ENCODE measurements around the gene MAS1L.
"Not testable (repeated sequence)": the region's sequence is repeated elsewhere in the genome, so short reads cannot be mapped to it uniquely, and the experiment has no call there.

MAS1L gene

DNA sequence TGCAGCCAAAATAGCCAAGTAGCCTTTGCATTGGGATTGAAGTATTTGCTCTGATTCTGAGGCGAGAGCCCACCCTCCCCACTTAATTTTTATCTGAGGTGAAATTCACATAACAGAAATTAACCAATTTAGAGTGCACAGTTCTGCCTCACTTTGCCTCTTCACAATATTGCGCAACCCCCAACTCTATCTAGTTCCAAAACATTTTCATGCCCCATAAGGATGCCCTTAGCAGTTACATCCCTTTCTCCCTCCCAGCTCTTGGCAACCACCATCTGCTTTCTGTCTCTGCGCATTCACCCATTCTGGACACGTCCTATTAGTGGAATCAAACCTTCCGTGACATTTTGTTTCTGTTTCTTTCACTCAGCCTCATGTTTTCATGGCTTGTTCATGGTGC is 9.0 kb downstream of the MAS1L start:
- DNase-seq = no peak

DNA sequence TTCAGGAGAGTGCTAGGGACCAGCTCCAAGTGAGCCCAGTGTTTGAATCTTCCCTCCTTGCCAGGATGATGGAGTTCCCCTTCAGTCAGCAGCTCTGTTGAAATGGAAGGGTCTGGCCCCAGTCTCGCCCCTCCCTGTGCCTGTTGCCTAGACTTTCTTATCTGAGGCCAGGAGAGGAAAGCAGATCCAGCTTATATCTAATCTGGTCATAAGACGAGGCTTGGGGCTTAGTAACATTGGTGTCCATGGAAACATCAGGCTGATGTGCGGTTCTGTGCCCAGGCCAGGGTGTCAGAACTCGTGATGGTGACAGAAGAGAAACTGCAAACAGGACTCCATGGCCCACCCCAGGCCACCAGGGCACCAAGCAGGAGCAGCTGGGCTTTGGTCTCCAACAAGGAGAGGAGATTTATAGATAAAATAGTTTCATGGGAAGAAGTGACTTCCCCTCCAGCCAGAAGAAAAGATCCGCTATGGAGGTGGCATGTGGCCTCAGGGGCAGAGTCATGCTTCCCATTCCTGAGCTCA is 9.8 kb downstream of the MAS1L start:
- DNase-seq = no peak

GRCh38 chr6:29474996-29475395 is 12.8 kb downstream of the MAS1L start:
- DNase-seq = no peak

GRCh38 chr6:29466241-29466640 is 21.5 kb downstream of the MAS1L start:
- DNase-seq = no peak

GRCh38 chr6:29465801-29466200 is 22.0 kb downstream of the MAS1L start:
- no peak for DNase-seq

- DNase-seq = no peak
These were observed 22.5 kb downstream of the MAS1L start for GRCh38 chr6:29465279-29465678.

DNA sequence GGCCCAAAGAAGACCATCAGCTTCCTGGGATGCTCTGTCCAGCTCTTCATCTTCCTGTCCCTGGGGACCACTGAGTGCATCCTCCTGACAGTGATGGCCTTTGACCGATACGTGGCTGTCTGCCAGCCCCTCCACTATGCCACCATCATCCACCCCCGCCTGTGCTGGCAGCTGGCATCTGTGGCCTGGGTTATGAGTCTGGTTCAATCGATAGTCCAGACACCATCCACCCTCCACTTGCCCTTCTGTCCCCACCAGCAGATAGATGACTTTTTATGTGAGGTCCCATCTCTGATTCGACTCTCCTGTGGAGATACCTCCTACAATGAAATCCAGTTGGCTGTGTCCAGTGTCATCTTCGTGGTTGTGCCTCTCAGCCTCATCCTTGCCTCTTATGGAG is 25.7 kb downstream of the MAS1L start:
- DNase-seq = no peak

GRCh38 chr6:29461021-29461814 is 26.5 kb downstream of the MAS1L start:
- DNase-seq = no peak

DNA sequence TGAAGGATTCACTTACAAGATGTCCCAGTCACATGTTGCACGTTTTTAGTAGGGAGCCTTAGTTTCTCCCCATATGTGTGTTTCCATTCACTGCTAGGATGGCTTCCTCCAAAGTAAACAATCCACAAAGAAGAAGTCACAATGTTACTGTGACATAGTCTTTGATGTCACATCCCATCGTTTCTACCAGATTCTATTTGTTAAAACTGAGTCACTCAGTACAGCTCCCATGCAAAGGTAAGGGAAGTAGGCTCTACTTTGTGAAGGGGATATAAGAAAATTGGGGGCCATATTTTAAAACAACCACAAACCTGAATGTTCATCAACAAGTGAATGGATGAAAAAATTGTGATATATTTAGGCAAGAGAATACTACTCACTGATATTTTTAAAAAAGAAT is 30.8 kb downstream of the MAS1L start, which contains the start of the genes OR11A1 and OR2H1:
Gene OR11A1 (minus strand): TSS at position 101 of the 400 bp plus-strand sequence. CDS start 29,430 bp downstream, outside the sequence.
Gene OR2H1 (plus strand): TSS at position 185 of the 400 bp plus-strand sequence. CDS start 4,615 bp downstream, outside the sequence.
- no peak for DNase-seq

- no peak for DNase-seq
These were observed 36.1 kb downstream of the MAS1L start for GRCh38 chr6:29451471-29452193.

GRCh38 chr6:29447670-29448069 is 40.1 kb downstream of the MAS1L start:
- no peak for DNase-seq

GRCh38 chr6:29444031-29444430 is 43.7 kb downstream of the MAS1L start:
- not testable (repeated sequence) for DNase-seq

GRCh38 chr6:29442719-29443118 is 45.0 kb downstream of the MAS1L start:
- no peak for DNase-seq

DNA sequence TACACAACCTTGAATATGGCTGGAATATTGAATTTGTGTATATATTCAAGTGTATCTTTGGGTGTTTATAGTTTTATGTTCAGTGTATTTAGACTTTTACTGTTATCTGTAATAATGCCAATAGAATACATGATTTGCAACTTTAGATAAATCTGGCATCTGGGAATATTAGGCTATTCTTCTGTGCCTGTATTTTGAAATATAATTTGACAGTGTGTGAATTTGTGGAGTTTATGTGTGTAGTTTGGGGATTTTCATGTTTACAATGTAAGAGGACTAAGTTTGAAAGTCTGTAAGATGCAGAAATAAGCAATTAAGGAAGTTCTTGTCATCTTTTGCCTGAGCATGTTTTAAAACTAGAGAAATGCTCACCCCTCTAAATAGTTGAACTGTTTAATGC is 48.8 kb downstream of the MAS1L start, which contains the start of gene OR10C1:
Gene OR10C1 (plus strand): TSS at position 301 of the 400 bp plus-strand sequence. CDS start 710 bp downstream, outside the sequence.
- DNase-seq = no peak

DNA sequence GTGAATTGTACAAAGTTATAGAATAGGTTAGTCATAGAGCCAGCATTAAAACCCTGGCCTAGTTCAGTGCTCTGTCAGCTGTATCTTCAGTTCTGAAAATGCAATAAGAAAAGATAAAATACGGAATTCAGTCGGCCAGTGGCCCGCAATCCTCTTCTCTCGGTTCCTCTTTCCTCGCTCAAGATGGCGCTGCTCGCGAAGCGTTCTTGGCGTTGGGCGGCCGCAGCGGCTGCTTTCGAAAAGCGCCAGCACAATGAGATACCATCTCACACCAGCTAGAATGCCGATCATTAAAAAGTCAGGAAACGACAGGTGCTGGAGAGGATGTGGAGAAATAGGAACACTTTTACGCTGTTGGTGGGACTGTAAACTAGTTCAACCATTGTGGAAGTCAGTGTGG is 51.0 kb downstream of the MAS1L start:
- not testable (repeated sequence) for DNase-seq

Measured in CD4-positive, alpha-beta T cell treated with Interferon gamma for 1 hour (primary cell).